ENCODE measurements around the gene TECTB.

Gene TECTB

GRCh38 chr10:112335868-112336265, 52.7 kb downstream of the TECTB start:
- TF ChIP-seq, protein P1, sequence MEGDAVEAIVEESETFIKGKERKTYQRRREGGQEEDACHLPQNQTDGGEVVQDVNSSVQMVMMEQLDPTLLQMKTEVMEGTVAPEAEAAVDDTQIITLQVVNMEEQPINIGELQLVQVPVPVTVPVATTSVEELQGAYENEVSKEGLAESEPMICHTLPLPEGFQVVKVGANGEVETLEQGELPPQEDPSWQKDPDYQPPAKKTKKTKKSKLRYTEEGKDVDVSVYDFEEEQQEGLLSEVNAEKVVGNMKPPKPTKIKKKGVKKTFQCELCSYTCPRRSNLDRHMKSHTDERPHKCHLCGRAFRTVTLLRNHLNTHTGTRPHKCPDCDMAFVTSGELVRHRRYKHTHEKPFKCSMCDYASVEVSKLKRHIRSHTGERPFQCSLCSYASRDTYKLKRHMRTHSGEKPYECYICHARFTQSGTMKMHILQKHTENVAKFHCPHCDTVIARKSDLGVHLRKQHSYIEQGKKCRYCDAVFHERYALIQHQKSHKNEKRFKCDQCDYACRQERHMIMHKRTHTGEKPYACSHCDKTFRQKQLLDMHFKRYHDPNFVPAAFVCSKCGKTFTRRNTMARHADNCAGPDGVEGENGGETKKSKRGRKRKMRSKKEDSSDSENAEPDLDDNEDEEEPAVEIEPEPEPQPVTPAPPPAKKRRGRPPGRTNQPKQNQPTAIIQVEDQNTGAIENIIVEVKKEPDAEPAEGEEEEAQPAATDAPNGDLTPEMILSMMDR (IDR thresholded peaks at IDR 0.05) = no peak
- TF ChIP-seq ZFX (IDR thresholded peaks at IDR 0.05; ENCODE audit: borderline replicate concordance) = no peak
- H3K27ac ChIP-seq = no peak overlapping the region

DNA sequence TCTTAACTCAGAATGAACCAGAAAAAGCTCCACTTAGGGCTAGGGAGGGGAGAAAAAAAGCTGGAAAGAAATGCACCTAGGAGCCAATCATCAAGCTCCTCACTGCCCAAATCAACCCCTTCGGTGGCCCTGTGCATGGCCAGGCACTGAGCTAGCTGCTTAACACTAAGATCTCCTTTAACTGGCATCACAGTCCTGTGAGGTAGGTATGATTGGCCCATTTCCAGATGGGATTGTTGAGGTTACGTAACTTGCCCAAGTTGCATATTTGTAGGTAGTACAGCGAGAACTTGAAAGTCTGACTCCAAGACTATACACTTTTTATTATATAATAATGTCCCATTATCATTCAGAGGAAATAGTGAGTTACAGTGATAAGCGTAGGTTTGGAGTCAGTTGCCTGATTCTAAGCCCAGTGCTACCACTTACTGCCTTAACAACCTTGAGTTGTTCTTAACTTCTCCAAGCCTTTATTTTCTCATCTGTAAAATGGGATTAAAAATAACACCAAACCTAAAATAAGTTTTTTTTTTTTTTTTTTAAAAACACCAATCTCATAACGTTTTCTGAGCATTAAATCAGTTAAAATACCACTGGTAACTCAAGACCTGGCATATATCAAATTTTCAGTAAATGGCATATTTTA, 53.5 kb downstream of the TECTB start:
- H3K27ac ChIP-seq = no peak overlapping the region
- TF ChIP-seq, protein P1 (IDR thresholded peaks at IDR 0.05) = no peak
- no peak for TF ChIP-seq ZFX (IDR thresholded peaks at IDR 0.05; ENCODE audit: borderline replicate concordance)

GRCh38 chr10:112338957-112339356, 55.8 kb downstream of the TECTB start:
- TF ChIP-seq, protein P1 (IDR thresholded peaks at IDR 0.05) = no peak
- no peak for TF ChIP-seq ZFX (IDR thresholded peaks at IDR 0.05; ENCODE audit: borderline replicate concordance)

GRCh38 chr10:112340601-112341000, 57.4 kb downstream of the TECTB start:
- no peak overlapping the region for H3K27ac ChIP-seq

More at GRCh38 chr10:112338957-112339356, 55.8 kb downstream of the TECTB start:
- no peak overlapping the region for H3K27ac ChIP-seq

DNA sequence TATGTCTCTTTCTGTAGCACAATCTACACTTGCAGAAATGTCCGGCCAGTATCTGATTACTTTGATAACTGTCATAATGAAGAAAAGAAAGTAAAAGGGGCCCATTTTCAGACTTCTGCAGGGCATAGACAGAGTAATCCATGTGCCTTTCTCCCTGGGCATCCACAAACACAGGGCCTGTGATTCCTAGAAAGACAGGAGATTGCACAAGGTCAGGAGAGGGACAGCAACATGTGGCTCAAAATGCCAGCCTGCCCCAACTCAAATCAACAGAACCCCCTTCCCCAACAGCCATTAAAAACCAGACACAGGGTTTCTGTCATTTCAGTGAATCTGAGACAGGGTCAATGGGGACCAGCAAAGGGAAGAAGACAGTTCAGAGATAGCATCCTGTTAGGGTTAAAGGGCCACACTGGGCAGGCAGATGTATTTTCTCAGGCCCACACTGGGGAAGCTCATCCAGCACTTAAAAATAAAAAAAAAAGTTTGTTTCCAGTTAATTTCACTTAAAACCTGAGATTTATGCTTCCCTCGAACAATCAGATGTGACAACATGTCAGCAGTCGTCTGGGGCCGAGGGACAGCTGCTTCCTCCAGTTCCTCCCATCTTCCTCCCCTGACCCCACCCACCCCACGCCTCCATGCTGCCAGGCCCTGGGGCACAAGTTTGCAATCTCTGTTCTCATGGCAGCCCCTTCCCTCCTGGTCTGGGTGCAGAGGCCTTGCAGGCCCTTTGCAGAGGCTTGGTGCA, 60.0 kb downstream of the TECTB start:
- H3K27ac ChIP-seq = no peak overlapping the region
- no peak for TF ChIP-seq ZFX (IDR thresholded peaks at IDR 0.05; ENCODE audit: borderline replicate concordance)
- TF ChIP-seq, protein P1 (IDR thresholded peaks at IDR 0.05) = no peak

More at GRCh38 chr10:112340601-112341000, 57.4 kb downstream of the TECTB start:
- TF ChIP-seq, protein P1 (IDR thresholded peaks at IDR 0.05) = no peak
- TF ChIP-seq ZFX (IDR thresholded peaks at IDR 0.05; ENCODE audit: borderline replicate concordance) = no peak

DNA sequence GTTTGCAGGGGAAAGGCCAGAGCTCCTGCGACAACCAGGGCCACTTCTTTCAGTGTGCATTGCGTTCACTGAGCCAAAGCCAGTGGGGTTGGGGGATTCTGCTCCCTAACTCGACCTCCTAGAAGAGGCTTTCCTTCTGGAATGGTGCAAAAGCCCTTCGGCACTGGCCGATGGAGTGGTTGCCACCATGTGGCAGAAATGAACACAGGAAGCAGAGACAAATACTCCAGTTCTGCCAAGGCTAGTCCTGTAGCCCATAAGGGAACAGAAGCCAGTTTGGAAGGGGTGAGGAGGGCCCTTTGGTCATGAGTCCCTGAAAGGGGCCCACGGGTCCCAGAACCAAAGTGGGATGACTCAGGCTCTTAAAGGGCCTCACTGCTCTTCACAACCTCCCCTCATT, 61.1 kb downstream of the TECTB start:
- no peak for TF ChIP-seq ZFX (IDR thresholded peaks at IDR 0.05; ENCODE audit: borderline replicate concordance)
- TF ChIP-seq, protein P1 (IDR thresholded peaks at IDR 0.05) = no peak
- H3K27ac ChIP-seq = no peak overlapping the region

- TF ChIP-seq, protein P1 (IDR thresholded peaks at IDR 0.05) = no peak
- TF ChIP-seq ZFX (IDR thresholded peaks at IDR 0.05; ENCODE audit: borderline replicate concordance) = no peak
- no peak overlapping the region for H3K27ac ChIP-seq
Measured at GRCh38 chr10:112345202-112345601, 62.0 kb downstream of the TECTB start.

All from 22Rv1 (cell line).